H9 (cell line): ENCODE results near the gene GPD2. TPM values are rescaled to one million over a fixed set of nuclear protein-coding genes. Genes with fewer than 3 reads are reported as not detected.

Source experiments
- DNase-seq: peaks from one replicate; pipeline ENCODE4 v3.0.0-alpha.2; 2017
- H2AFZ ChIP-seq: one replicate; pipeline ENCODE4 v1.6.1; 2013; ENCODE audit warnings: mild to moderate bottlenecking, low read length, control low read depth, moderate library complexity
- H2AK5ac ChIP-seq: 2 replicates; pipeline ENCODE4 v1.6.1; 2013; ENCODE audit warnings: low read length, control low read depth, mixed read lengths; ENCODE audit not compliant: insufficient read length
- H2BK120ac ChIP-seq: one replicate; pipeline ENCODE4 v1.6.1; 2013; ENCODE audit warnings: low read depth, mild to moderate bottlenecking, low read length, control low read depth, inconsistent platforms; ENCODE audit not compliant: poor library complexity, severe bottlenecking
- H2BK12ac ChIP-seq: 2 replicates; pipeline ENCODE4 v1.6.1; 2013; ENCODE audit warnings: low read length, control low read depth, mixed read lengths, low read depth; ENCODE audit not compliant: insufficient read length
- H2BK15ac ChIP-seq: 2 replicates; pipeline ENCODE4 v1.6.1; 2013; ENCODE audit warnings: low read depth, low read length, control low read depth
- H2BK20ac ChIP-seq: one replicate; pipeline ENCODE4 v1.6.1; 2013; ENCODE audit warnings: low read depth, mild to moderate bottlenecking, low read length, control low read depth, inconsistent platforms; ENCODE audit not compliant: poor library complexity, severe bottlenecking
- H2BK5ac ChIP-seq: 2 replicates; pipeline ENCODE4 v1.6.1; 2013; ENCODE audit warnings: low read length, control low read depth, mixed read lengths; ENCODE audit not compliant: insufficient read length
- H3K14ac ChIP-seq: 2 replicates; pipeline ENCODE4 v1.6.1; 2013; ENCODE audit warnings: low read length, control low read depth; ENCODE audit not compliant: insufficient read depth
- H3K18ac ChIP-seq: 2 replicates; pipeline ENCODE4 v1.6.1; 2013; ENCODE audit warnings: low read depth, mild to moderate bottlenecking, mixed read lengths, low read length, control low read depth; ENCODE audit not compliant: insufficient read length
- H3K23ac ChIP-seq: 2 replicates; pipeline ENCODE4 v1.6.1; 2013; ENCODE audit warnings: low read length, control low read depth, mixed read lengths, low read depth; ENCODE audit not compliant: insufficient read length
- H3K23me2 ChIP-seq: 2 replicates; pipeline ENCODE4 v1.6.1; 2013; ENCODE audit warnings: low read depth, mild to moderate bottlenecking, mixed read lengths, low read length, control low read depth; ENCODE audit not compliant: insufficient read length, poor library complexity, severe bottlenecking
- H3K27ac ChIP-seq: 2 replicates; pipeline ENCODE4 v1.5.1; 2013; ENCODE audit warnings: low read length, control low read depth, mixed read lengths, low read depth; ENCODE audit not compliant: insufficient read length
- H3K27me3 ChIP-seq: 2 replicates; pipeline ENCODE4 v1.6.1; 2013; ENCODE audit warnings: low read length, control low read depth, inconsistent platforms; ENCODE audit not compliant: insufficient read depth
- H3K4ac ChIP-seq: 2 replicates; pipeline ENCODE4 v1.6.1; 2013; ENCODE audit warnings: low read depth, mild to moderate bottlenecking, control low read depth, inconsistent platforms, low read length, moderate library complexity
- H3K4me1 ChIP-seq: 2 replicates; pipeline ENCODE4 v1.6.1; 2013; ENCODE audit warnings: low read length, control low read depth, inconsistent platforms; ENCODE audit not compliant: insufficient read depth
- H3K4me2 ChIP-seq: 2 replicates; pipeline ENCODE4 v1.6.1; 2013; ENCODE audit warnings: low read length, control low read depth, mixed read lengths; ENCODE audit not compliant: insufficient read length, insufficient read depth
- H3K56ac ChIP-seq: 2 replicates; pipeline ENCODE4 v1.6.1; 2013; ENCODE audit warnings: low read depth, mild to moderate bottlenecking, mixed read lengths, low read length, control low read depth; ENCODE audit not compliant: insufficient read length
- H3K79me1 ChIP-seq: 2 replicates; pipeline ENCODE4 v1.6.1; 2013; ENCODE audit warnings: low read depth, mild to moderate bottlenecking, moderate library complexity, low read length, control low read depth, inconsistent platforms; ENCODE audit not compliant: insufficient read depth, poor library complexity, severe bottlenecking
- H3K79me2 ChIP-seq: 2 replicates; pipeline ENCODE4 v1.6.1; 2013; ENCODE audit warnings: low read length, control low read depth, inconsistent platforms; ENCODE audit not compliant: insufficient read depth
- H3K9ac ChIP-seq: 2 replicates; pipeline ENCODE4 v1.6.1; 2013; ENCODE audit warnings: low read length, control low read depth, mixed read lengths; ENCODE audit not compliant: insufficient read length; ENCODE audit errors: extremely low read depth
- H3K9me3 ChIP-seq: one replicate; pipeline ENCODE4 v1.6.1; 2013; ENCODE audit warnings: low read depth, low read length, inconsistent platforms; ENCODE audit not compliant: control insufficient read depth
- H3T11ph ChIP-seq: one replicate; pipeline ENCODE4 v1.6.1; 2013; ENCODE audit warnings: mild to moderate bottlenecking, low read length, control low read depth, inconsistent platforms
- H4K20me1 ChIP-seq: one replicate; pipeline ENCODE4 v1.6.1; 2013; ENCODE audit not compliant: control insufficient read depth, insufficient read length, insufficient read depth
- H4K5ac ChIP-seq: 2 replicates; pipeline ENCODE4 v1.6.1; 2013; ENCODE audit warnings: low read depth, mild to moderate bottlenecking, mixed read lengths, low read length, control low read depth; ENCODE audit not compliant: insufficient read length
- H4K8ac ChIP-seq: replicated peaks from 2 replicates; pipeline ENCODE4 v1.6.1; 2013; ENCODE audit warnings: low read length, control low read depth, mixed read lengths, low read depth; ENCODE audit not compliant: insufficient read length
- H4K91ac ChIP-seq: 2 replicates; pipeline ENCODE4 v1.6.1; 2013; ENCODE audit warnings: low read depth, mild to moderate bottlenecking, moderate library complexity, mixed read lengths, low read length, control low read depth; ENCODE audit not compliant: insufficient read length
- H3K27ac Mint-ChIP-seq, 3 experiments: 2 replicates in 2 of 3; 3 replicates in 1 of 3; pipeline ENCODE4 v1.8.0; 2020 to 2021; ENCODE audit warnings: mixed read lengths in 3 of 3, mild to moderate bottlenecking in 1 of 3, moderate library complexity in 1 of 3
- H3K27me3 Mint-ChIP-seq: 2 replicates; pipeline ENCODE4 v1.8.0; 2021; ENCODE audit warnings: low read depth, mild to moderate bottlenecking, moderate library complexity, mixed read lengths
- H3K36me3 Mint-ChIP-seq, 3 experiments: 2 replicates in 2 of 3; 3 replicates in 1 of 3; pipeline ENCODE4 v1.8.0; 2020 to 2021; ENCODE audit warnings: low read depth in 3 of 3, mixed read lengths in 3 of 3; ENCODE audit not compliant: insufficient read depth in 1 of 3
- H3K4me1 Mint-ChIP-seq, 2 experiments: 2 replicates each; pipeline ENCODE4 v1.8.0; 2020; ENCODE audit warnings: mixed read lengths in 2 of 2
- H3K4me3 Mint-ChIP-seq, 2 experiments: 2 replicates in 1 of 2; 3 replicates in 1 of 2; pipeline ENCODE4 v1.8.0; 2020 to 2021; ENCODE audit warnings: mild to moderate bottlenecking in 2 of 2, mixed read lengths in 2 of 2, moderate library complexity in 1 of 2
- H3K9me3 Mint-ChIP-seq, 2 experiments: 2 replicates in 1 of 2; 3 replicates in 1 of 2; pipeline ENCODE4 v1.8.0; 2020; ENCODE audit warnings: mild to moderate bottlenecking in 2 of 2, mixed read lengths in 2 of 2, moderate library complexity in 1 of 2
- CTCF ChIP-seq: fragments of 200-600 bp; sonication (generic); conservative IDR thresholded peaks from 3 replicates; pipeline ENCODE4 v1.8.0; 2021; ENCODE audit warnings: antibody characterized with exemption, mild to moderate bottlenecking
- WGBS: extraction: QIAGEN DNeasy Blood & Tissue Kit; methylation state at CpG from one replicate; pipeline ENCODE4 v1.1.7; 2013; ENCODE audit warnings: missing lambda C conversion rate, low lambda C conversion rate, mixed read lengths; ENCODE audit not compliant: insufficient read length; ENCODE audit errors: extremely low coverage; 5-methylcytosine and 5-hydroxymethylcytosine counted together
- total RNA-seq: library from RNA; stranded (reverse); gene quantifications from 2 replicates; pipeline ENCODE4 v1.2.1, GENCODE V29; 2021

Gene GPD2
- total RNA-seq, 1 experiment from 2014 or later: 46.0 TPM

GRCh38 chr2:156483741-156484173 lies 47.6 kb downstream of the GPD2 start:
- Histone ChIP-seq H3K9ac (no peak overlapping the region), H3K56ac (no peak overlapping the region), H3K9me3 (no peaks in the 10 kb centered on the region), H2BK15ac (no peak overlapping the region), H4K91ac (no peak overlapping the region), H2BK5ac (no peak overlapping the region), H3K23ac (no peak overlapping the region), H4K8ac (no peak overlapping the region), H3K79me1 (no peaks in the 10 kb centered on the region), H3K14ac (no peak overlapping the region), H3K27ac (no peak overlapping the region), H3K79me2 (no peaks in the 10 kb centered on the region), H4K20me1 (no peaks in the 10 kb centered on the region), H3K4ac (no peak overlapping the region), H2BK120ac (no peak overlapping the region), H4K5ac (no peak overlapping the region), H2AK5ac (no peak overlapping the region), H3T11ph (no peak overlapping the region), H2AFZ (no peak overlapping the region), H3K27me3 (no peaks in the 10 kb centered on the region), H3K4me1 (no peaks in the 10 kb centered on the region), H3K4me2 (no peak overlapping the region), H2BK12ac (no peak overlapping the region), H3K18ac (no peak overlapping the region), H2BK20ac (no peak overlapping the region), H3K23me2 (no peaks in the 10 kb centered on the region)
- no peaks in the 10 kb centered on the region for H3K9me3 Mint-ChIP-seq
- H3K36me3 Mint-ChIP-seq: no peaks in the 10 kb centered on the region; a peak in 1 of 7 replicates
- no peak for DNase-seq
- no peak for TF ChIP-seq CTCF
- H3K27ac Mint-ChIP-seq: peak overlapping the region in 1 of 3 experiments; percentile 26; a peak in 1 of 7 replicates
- no peak overlapping the region for H3K4me3 Mint-ChIP-seq
- peaks cover 7 to 17% of the 10 kb centered on the region in 2 experiments for H3K4me1 Mint-ChIP-seq
- WGBS: no CpG with 5 or more reads among the region's 3 CpGs
- no peaks in the 10 kb centered on the region for H3K27me3 Mint-ChIP-seq
